Astrocyte of the cerebellum (primary cell): ENCODE results near the gene KRTAP9-8.
"Not testable (repeated sequence)": the region's sequence is repeated elsewhere in the genome, so short reads cannot be mapped to it uniquely, and the experiment has no call there.

ENCODE experiments used
- DNase-seq: peaks from one replicate; pipeline ENCODE4 v3.0.0-alpha.2; 2011; ENCODE audit warnings: low read depth
- H3K4me3 ChIP-seq: 2 replicates; pipeline ENCODE4 v1.5.1; 2011; ENCODE audit warnings: mild to moderate bottlenecking, low read depth, low read length, moderate library complexity
- CTCF ChIP-seq: IDR thresholded peaks from 2 replicates; pipeline ENCODE4 v1.5.1; 2012; ENCODE audit warnings: low read length, low read depth, moderate library complexity, mild to moderate bottlenecking; ENCODE audit errors: missing control alignments
- in situ Hi-C: cut with HindIII; loops from 2 replicates; pipeline ENCODE4 v1.10.0; 2017; ENCODE audit warnings: low sequenced_read_pairs

Gene KRTAP9-8

GRCh38 chr17:41212524-41213169 lies 25.2 kb upstream of the KRTAP9-8 start:
- TF ChIP-seq CTCF, result no peak
- in situ Hi-C loops, result no loop called here
- no peak overlapping the region for H3K4me3 ChIP-seq
- no peak for DNase-seq

GRCh38 chr17:41215681-41216080 lies 22.1 kb upstream of the KRTAP9-8 start:
- TF ChIP-seq CTCF, result no peak
- in situ Hi-C loops, result no loop called here
- no peak for DNase-seq
- no peak overlapping the region for H3K4me3 ChIP-seq

- no peak for DNase-seq
- TF ChIP-seq CTCF, result no peak
- no peak overlapping the region for H3K4me3 ChIP-seq
- in situ Hi-C loops, result no loop called here
Observed at GRCh38 chr17:41223821-41224220, 14.0 kb upstream of the KRTAP9-8 start.

GRCh38 chr17:41226051-41226450 lies 11.7 kb upstream of the KRTAP9-8 start:
- no peak for DNase-seq
- no peak for TF ChIP-seq CTCF
- H3K4me3 ChIP-seq, result no peak overlapping the region
- in situ Hi-C loops, result no loop called here

- H3K4me3 ChIP-seq, in situ Hi-C loops, DNase-seq: not testable (repeated sequence)
Observed at GRCh38 chr17:41226598-41227095, 11.2 kb upstream of the KRTAP9-8 start, which contains the start of gene KRTAP9-2. KRTAP9-2 (plus strand) TSS chr17:41226648; CDS start chr17:41226655, 7 bp downstream.

GRCh38 chr17:41230094-41230493 lies 7.7 kb upstream of the KRTAP9-8 start:
- no peak for DNase-seq
- no peak for TF ChIP-seq CTCF
- in situ Hi-C loops, result no loop called here
- H3K4me3 ChIP-seq, result no peak overlapping the region

- no peak overlapping the region for H3K4me3 ChIP-seq
- DNase-seq, result no peak
- TF ChIP-seq CTCF, result no peak
- in situ Hi-C loops, result no loop called here
Observed at GRCh38 chr17:41231731-41232130, 6.1 kb upstream of the KRTAP9-8 start.

- in situ Hi-C loops, H3K4me3 ChIP-seq, DNase-seq: not testable (repeated sequence)
Observed at GRCh38 chr17:41232399-41233105, 5.2 kb upstream of the KRTAP9-8 start, which contains the start of gene KRTAP9-3. KRTAP9-3 (plus strand) TSS chr17:41232449; CDS start chr17:41232502, 53 bp downstream.

GRCh38 chr17:41237116-41237515 lies 683 bp upstream of the KRTAP9-8 start:
- in situ Hi-C loops, H3K4me3 ChIP-seq, DNase-seq: not testable (repeated sequence)
